ENCODE data around the gene IL1RAPL1. TPM values are rescaled to one million over a fixed set of nuclear protein-coding genes. Genes with fewer than 3 reads are reported as not detected.

Gene IL1RAPL1
- total and polyA plus RNA-seq, 2 experiments from 2014 or later = 0.18 to 0.49 TPM

GRCh38 chrX:29297171-29297800, 710.0 kb downstream of the IL1RAPL1 start:
- Histone ChIP-seq H3K4me1 (ENCODE audit: insufficient read depth) (peaks cover 13% of the 10 kb centered on the region), H3K4me2 (peak overlapping the region; percentile 22; the same call in 1 of the 2 replicates), H3K27me3 (ENCODE audit: insufficient read depth) (no peaks in the 10 kb centered on the region), H3K36me3 (ENCODE audit: insufficient read depth) (no peaks in the 10 kb centered on the region), H3K4me3 (no peak overlapping the region), H4K20me1 (replicated peaks; ENCODE audit: insufficient read depth) (no peaks in the 10 kb centered on the region), H2AFZ (no peak overlapping the region), H3K79me2 (replicated peaks; ENCODE audit: insufficient read depth) (no peaks in the 10 kb centered on the region), H3K9me2 (ENCODE audit: insufficient read depth) (no peaks in the 10 kb centered on the region), H3F3A (replicated peaks; ENCODE audit: low read depth) (no peaks in the 10 kb centered on the region), H3K27ac (ENCODE audit: low read depth) (no peak overlapping the region)
- no peaks in the 10 kb centered on the region for H3K9me3 Mint-ChIP-seq
- H3K27me3 Mint-ChIP-seq (ENCODE audit: insufficient read depth, low read depth, poor library complexity) = no peaks in the 10 kb centered on the region
- peak overlapping the region; percentile 34; the same call in 1 of the 3 replicates for H3K4me3 Mint-ChIP-seq
- peaks cover 21% of the 10 kb centered on the region for H3K4me1 Mint-ChIP-seq
- no peak overlapping the region for H3K27ac Mint-ChIP-seq
- TF ChIP-seq EZH2phosphoT487 (IDR thresholded peaks at IDR 0.05; ENCODE audit: unreplicated experiment) (no peak), REST (IDR thresholded peaks at IDR 0.05; ENCODE audit: unreplicated experiment) (no peak), NANOG (IDR thresholded peaks at IDR 0.05; ENCODE audit: borderline replicate concordance) (peak; percentile 62)
- ATAC-seq = peak; percentile 35; the same call in 2 of the 3 replicates
- H3K36me3 Mint-ChIP-seq (ENCODE audit: low read depth) = peaks cover 3% of the 10 kb centered on the region; the same call in 2 of the 3 replicates
- DNase-seq (ENCODE audit: low spot score) = peak; percentile 30

GRCh38 chrX:29299684-29300083, 712.4 kb downstream of the IL1RAPL1 start:
- no peaks in the 10 kb centered on the region for H3K79me2 ChIP-seq (replicated peaks; ENCODE audit: insufficient read depth)
- no peaks in the 10 kb centered on the region for H3K36me3 ChIP-seq (ENCODE audit: insufficient read depth)
- DNase-seq (ENCODE audit: low spot score) = no peak
- H3K4me2 ChIP-seq = no peak overlapping the region
- H3K4me1 Mint-ChIP-seq = peaks cover 21% of the 10 kb centered on the region
- no peaks in the 10 kb centered on the region for H3K9me3 Mint-ChIP-seq
- no peak overlapping the region for H2AFZ ChIP-seq
- no peak overlapping the region for H3K4me3 Mint-ChIP-seq
- H3K4me1 ChIP-seq (ENCODE audit: insufficient read depth) = peaks cover 13% of the 10 kb centered on the region
- no peak overlapping the region for H3K27ac Mint-ChIP-seq
- ATAC-seq = no peak
- H3K9me2 ChIP-seq (ENCODE audit: insufficient read depth) = no peaks in the 10 kb centered on the region
- H3K27me3 ChIP-seq (ENCODE audit: insufficient read depth) = no peaks in the 10 kb centered on the region
- H3K27ac ChIP-seq (ENCODE audit: low read depth) = no peak overlapping the region
- no peaks in the 10 kb centered on the region for H3K27me3 Mint-ChIP-seq (ENCODE audit: insufficient read depth, low read depth, poor library complexity)
- H3F3A ChIP-seq (replicated peaks; ENCODE audit: low read depth) = no peaks in the 10 kb centered on the region
- H3K4me3 ChIP-seq = no peak overlapping the region
- peaks cover 3% of the 10 kb centered on the region; the same call in 2 of the 3 replicates for H3K36me3 Mint-ChIP-seq (ENCODE audit: low read depth)
- no peaks in the 10 kb centered on the region for H4K20me1 ChIP-seq (replicated peaks; ENCODE audit: insufficient read depth)
- no peak for TF ChIP-seq ZNF114 (CRISPR knock-in tag; IDR thresholded peaks at IDR 0.05)
- TF ChIP-seq EZH2 (IDR thresholded peaks at IDR 0.05; ENCODE audit: low read depth, unreplicated experiment) = no peak
- TF ChIP-seq NANOG (IDR thresholded peaks at IDR 0.05; ENCODE audit: borderline replicate concordance) = no peak
- no peak for TF ChIP-seq EZH2phosphoT487 (IDR thresholded peaks at IDR 0.05; ENCODE audit: unreplicated experiment)
- TF ChIP-seq JUNB (IDR thresholded peaks at IDR 0.05; ENCODE audit: unreplicated experiment) = no peak
- TF ChIP-seq CTCF (conservative IDR thresholded peaks at IDR 0.05; ENCODE audit: low read depth in 2 of 2) = no peak
- no peak for TF ChIP-seq CREB1 (CRISPR knock-in tag; IDR thresholded peaks at IDR 0.05; ENCODE audit: low read depth)
- no peak for TF ChIP-seq POLR2AphosphoS5 (IDR thresholded peaks at IDR 0.05; ENCODE audit: low read depth)
- TF ChIP-seq ZNF462 (CRISPR knock-in tag; IDR thresholded peaks at IDR 0.05) = no peak

All from GM23338 (cell line).